HG02798 (cell line): ENCODE measurements around the gene LACTBL1.
"Not testable (repeated sequence)": the region's sequence is repeated elsewhere in the genome, so short reads cannot be mapped to it uniquely, and the experiment has no call there.

Experiments
- ATAC-seq: cut with Tn5 transposase; IDR thresholded peaks from one replicate; pipeline ENCODE4 v1.9.1; 2021; ENCODE audit warnings: mild to moderate bottlenecking; ENCODE audit not compliant: unreplicated experiment, poor library complexity

LACTBL1 gene

DNA sequence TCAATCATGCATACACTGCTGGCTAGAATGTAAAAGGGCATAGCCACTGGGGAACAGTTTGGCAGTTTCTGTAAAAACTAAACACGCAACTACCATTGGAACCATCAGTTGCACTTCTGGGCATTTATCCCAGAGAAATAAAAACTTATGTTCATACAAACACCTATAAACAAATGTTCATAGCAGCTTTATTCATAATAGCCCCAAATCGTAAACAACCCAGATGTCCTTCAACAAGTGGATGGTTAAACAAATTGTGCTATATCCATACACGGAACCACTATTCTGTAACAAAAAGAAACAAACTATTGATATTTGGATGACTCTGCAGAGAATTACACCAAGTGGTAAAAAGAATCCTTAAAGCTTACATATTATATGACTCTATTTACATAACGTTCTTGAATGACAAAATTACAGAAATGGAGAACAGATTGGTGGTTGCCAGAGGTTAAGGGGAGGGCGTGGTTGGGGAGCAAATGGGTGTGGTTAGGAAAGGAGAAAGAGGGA lies 22.8 kb downstream of the LACTBL1 start:
- no peak for ATAC-seq

GRCh38 chr1:22945171-22945570 lies 27.5 kb downstream of the LACTBL1 start:
- ATAC-seq, result not testable (repeated sequence)

GRCh38 chr1:22944346-22945055 lies 28.2 kb downstream of the LACTBL1 start:
- ATAC-seq, result no peak

DNA sequence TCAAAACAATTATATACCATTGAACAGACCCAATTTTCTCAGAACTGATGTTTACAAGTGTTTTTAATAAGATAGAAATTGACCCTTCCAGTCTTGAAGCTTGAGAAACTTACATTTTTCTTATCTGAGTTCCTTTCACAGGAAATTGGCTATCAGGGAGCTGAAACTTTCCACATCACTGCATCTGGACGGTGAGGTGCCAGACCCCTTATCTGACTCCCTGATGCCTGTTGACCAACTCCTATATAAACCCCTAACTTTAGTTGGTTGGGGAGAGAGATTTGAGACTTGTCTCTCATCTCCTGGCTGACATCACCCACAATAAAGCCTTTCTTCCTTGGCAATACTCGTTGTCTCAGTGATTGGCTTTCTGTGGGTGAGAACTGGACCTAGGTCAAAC lies 31.4 kb downstream of the LACTBL1 start:
- ATAC-seq, result no peak

GRCh38 chr1:22936681-22937080 lies 36.0 kb downstream of the LACTBL1 start:
- ATAC-seq, result no peak

- ATAC-seq, result no peak
Observed at GRCh38 chr1:22935433-22935832, 37.2 kb downstream of the LACTBL1 start.

GRCh38 chr1:22932803-22933470 lies 39.7 kb downstream of the LACTBL1 start:
- no peak for ATAC-seq

GRCh38 chr1:22930240-22930912 lies 42.3 kb downstream of the LACTBL1 start:
- ATAC-seq, result no peak

GRCh38 chr1:22925111-22925510 lies 47.6 kb downstream of the LACTBL1 start:
- no peak for ATAC-seq

DNA sequence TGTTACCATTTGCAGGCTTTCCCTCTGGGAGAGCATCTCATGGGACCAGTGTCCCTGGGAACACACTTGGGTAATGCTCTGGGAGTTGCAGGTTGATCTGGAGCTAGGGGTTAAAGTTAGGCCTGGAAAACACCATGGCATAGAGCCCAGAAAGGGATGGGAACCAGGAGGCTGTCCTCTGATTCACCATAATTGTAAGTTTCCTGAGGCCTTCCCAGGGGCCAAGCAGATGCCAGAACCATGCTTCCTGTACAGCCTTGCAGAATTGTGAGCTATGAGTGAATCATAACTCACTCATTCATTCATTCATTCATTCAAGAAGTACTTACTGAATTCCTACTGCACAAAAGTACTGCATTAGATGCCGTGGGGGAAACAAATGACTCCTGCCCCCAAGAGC lies 50.0 kb downstream of the LACTBL1 start:
- no peak for ATAC-seq

DNA sequence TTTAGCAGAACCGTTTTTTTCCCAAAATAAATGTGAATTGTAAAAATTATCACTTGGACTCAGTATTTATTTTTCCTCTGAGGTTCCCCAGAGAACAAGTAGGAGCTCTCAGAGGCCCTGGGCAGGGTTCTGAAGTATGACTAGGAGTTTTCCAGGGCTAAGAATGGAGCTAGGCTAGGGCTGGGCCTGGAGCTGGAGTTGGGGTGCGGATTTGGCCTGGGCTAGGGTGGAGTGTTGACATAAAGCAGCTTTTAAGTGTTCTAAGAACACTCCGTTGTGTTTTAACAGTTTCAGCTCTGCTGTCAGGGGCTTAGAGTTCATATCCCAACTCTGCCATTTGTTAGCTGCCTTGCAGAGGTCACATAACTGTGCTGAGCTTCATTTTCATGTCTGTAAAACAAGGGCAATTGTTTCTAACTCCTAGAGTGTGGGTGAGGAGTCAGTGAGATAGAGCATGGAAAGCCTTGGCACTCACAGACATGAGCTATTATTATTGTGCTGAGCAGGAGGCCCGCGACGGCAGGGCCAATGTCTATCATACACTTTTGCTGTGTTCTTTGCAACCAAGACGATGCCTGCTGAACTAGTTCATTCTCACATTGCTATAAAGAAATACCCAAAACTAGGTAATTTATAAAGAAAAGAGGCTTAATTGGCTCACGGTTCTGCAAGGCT lies 51.1 kb downstream of the LACTBL1 start:
- ATAC-seq, result no peak

DNA sequence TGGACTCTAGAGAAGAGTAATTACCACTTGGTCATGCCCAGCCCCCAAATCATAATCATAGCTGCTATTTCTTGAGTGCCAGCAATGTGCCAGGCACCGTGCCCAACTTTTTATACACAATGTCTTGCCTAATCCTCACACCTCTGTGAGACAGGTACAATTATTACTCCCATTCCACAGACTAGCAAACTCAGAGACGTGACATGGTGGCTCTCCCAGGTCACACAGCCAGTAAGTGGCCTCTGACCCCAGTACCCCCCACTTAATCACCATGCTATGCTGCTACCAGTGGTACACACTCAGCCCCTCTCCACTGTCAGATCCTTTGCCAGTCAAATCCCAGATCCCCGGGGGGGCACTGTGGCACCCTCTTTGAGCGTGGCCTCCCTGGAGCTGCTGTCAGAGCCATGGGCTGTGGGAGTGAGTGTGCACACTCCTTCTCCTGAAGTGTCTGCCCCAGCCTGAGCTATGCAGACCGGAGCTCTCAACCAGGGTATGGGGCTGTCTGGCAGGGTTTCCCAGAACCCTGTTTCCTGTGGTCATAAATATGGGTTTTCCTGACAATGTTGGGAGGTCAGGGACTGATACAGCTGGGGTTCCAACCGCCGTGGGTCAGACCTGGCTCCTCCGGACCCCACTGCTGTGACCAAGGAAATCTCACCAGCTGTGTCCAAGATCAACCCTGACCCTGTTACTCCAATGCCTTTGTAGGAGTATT lies 51.8 kb downstream of the LACTBL1 start:
- no peak for ATAC-seq

- ATAC-seq, result no peak
Observed at GRCh38 chr1:22920026-22920733, 52.5 kb downstream of the LACTBL1 start.

DNA sequence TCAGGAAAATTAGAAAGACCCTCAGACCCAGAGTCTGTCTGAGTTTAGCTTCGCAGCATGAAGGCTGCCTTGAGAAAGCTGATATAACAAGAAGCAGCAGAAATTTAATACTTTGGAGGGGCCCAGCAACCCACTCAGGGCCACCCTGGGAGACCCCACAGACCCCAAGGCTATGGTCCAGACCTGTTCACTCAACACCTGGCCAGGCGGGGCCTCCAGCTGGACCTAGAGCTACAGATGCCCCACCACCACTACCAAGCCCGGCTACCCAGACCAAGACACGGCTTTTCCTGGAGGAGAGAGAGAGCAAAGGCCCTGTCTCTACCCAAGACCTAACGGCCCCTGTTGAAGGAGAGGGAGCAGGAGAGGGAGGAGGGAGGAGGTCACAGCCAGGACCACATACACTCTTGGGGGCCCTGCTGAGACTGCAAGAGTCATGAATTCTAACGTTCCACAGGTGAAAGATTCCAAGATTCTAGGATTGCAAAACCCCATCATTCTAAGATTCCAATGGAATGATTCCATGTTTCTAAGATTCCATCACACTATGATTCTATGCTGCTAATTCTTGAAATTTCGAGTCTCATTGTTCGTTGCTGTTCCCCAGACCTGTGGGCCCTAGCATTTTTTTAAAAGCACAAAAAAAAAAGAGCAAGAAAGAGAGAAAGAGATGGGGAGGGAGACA lies 53.2 kb downstream of the LACTBL1 start:
- no peak for ATAC-seq

DNA sequence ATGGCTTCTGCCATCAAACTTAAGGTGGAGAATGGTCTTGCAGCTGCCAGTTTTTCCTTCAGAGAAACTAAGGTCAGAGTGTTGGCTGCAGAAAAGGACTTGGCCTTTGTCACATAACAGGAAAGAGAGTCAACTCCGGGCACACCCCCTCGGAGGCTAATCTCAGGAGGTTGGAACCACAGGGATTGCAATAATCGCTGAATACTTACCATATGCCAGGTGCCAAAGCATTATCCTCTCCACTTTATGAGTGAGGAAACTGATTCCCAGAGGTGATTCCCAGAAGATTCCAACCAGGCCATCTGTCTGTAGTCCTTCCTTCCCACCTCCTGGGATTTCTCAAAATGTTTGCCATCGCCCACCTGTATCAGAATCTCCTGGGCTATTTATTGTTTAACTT lies 54.0 kb downstream of the LACTBL1 start:
- ATAC-seq, result no peak

GRCh38 chr1:22917989-22918388 lies 54.7 kb downstream of the LACTBL1 start:
- ATAC-seq, result no peak

- no peak for ATAC-seq
Observed at GRCh38 chr1:22916471-22916820, 56.2 kb downstream of the LACTBL1 start.

- ATAC-seq, result no peak
Observed at GRCh38 chr1:22915816-22916470, 56.7 kb downstream of the LACTBL1 start.

DNA sequence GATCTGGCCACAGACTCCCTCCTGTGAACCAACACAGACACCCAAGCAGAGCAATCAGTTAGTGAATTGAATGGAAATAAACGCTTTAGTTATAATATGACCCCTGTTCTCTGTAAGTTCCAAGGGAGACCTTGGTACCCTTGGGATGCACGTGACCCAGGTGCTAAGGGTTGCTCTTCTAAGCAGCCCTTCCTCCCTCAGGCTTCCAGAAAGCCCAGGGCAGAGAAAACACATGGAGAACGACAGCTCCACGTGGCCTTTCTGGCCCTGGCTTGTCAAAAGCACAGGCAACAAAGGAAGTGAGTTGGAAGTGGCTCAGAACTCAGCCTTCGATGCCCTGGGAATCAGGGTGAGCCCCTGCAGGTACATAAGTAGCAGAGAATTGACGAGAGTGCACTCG lies 57.4 kb downstream of the LACTBL1 start:
- ATAC-seq, result no peak
